NOMO-1 treated with DMSO at 0.1 percent for 48 hours (cell line): ENCODE data around the gene BACH2.
"Not testable (repeated sequence)": the region's sequence is repeated elsewhere in the genome, so short reads cannot be mapped to it uniquely, and the experiment has no call there.

Experiments
- DNase-seq: peaks from one replicate; lab custom pipeline; 2025; ENCODE audit not compliant: unreplicated experiment; lab: John Stamatoyannopoulos, UW

The BACH2 gene

DNA sequence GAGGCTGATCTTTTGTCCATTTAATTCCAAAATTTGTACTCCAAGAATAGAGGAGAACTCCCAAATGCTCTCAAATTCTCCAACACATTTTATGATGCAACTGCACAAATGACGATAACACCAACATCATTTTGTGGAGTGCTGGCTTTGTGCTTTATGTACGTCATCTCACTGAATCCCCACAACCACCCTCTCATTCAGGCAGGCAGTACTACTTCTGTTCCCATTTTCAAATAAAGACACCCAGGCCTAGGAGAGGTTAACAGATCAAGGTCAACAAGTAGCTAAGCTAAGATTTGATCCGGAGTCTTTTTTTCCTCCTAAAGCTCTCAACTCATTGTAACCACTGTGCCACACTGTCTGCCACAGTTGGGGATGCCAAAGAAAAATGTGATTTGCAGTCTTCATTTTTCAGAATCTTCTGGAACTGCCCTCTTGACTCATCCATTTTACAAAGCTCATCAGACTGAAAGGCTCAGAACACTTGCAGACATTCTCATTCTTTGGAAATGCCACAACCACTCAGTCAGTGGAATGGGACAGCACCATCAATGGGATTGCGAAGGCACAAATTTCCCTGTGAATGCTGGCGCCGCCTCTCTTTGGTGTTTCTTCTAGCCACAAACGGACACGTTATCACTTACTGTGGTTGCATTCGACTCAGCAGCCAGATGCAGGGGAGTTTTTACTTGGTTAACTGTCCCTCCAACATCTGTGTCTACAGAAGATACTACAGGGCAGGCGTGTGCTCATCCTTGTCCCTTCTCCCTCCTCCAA lies 217.9 kb downstream of the BACH2 start:
- DNase-seq = no peak

DNA sequence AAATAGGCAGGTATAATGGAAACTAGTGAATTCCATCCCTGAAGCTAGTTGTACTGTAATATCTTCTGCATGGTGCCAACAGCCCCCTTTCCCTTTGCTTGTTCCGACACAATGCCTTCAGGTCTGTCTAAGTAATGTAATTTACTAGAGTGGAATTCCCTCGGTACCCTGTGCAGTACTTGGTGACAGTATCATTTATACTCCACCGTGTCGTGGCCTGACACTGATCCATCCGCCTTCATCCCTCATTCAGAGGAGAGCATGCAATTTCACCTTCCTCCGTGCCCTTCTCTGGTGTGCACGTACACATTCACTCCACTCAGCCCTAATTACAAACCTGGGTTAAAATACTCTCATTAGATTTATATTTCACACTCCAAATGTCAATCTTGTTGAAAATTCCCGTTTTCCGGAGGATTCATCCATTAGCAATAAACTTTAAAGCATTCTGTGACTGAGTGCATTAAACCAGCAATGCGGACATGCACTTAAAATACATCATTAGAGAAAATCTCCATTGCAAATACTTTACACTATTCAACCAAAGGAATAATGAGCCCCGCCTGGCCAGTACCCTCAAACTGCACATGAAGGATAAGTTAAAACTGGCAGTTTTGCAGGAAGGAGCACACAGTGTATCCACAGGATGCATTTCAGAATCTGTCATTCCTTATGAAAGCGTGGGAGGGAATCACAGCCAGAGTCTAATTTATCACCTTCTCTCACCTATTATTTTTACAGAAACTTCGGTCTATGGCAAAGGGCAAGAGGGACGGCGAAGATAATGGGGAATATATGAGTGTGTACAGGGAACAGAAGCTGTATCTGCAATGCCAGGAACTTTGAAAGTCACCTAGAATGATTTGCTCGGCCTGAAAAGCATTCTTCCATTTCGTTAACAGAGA lies 219.9 kb downstream of the BACH2 start:
- DNase-seq = no peak

DNA sequence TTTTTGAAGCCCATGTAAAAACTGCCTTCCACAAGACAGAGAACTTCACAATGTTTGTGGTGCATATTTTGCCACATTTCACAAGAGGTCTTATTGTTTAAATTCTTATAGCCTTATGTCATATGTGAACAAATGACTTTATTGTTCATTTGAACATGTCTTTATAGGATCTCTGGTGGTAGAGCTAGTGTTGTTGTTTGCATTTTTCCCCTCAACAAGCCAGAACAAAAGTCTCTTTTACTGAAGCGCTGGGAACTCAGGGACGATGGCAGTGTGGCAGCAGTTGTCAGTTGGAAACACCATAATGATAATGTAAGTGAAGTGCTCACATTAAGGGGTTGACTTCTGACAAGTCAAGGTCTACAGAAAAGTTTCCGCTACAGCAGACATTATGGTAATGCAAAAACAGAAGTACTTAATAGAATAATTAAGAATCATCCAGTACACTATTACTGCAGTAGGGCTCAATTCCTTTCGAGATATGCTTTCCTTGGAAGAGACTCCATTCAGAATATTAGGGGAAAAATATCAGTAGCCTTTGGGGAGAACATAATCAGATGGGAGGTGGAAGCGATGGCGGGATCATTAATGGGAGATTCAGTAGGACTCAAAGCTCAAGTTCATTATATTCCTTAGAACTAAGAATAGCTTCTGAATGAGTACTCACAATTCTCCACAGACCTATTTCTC lies 222.3 kb downstream of the BACH2 start:
- no peak for DNase-seq

DNA sequence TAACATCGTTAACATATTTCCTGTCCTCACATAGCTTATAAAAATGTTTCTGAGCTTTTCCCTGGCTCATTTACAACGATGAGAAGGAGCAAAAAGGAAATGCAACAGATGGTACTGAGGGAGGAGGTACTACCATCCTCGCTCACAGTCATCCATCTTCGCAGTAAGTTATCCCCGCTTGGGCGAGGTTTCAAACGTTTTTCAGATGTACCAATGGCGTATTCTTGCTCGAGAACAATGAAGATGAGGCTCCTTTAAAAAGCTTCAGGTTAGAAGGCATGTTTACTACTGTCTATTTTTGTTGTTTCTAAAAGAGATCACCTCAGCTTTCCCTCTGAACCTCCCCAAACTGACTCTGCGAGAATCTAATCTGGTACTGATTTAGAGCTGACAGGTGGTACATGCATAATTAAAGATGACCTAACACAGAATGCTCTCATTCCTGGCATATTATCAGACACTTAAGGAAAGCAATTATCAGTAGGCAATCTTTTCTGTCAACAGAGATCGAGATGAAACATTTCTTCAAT lies 223.6 kb downstream of the BACH2 start:
- DNase-seq = no peak

DNA sequence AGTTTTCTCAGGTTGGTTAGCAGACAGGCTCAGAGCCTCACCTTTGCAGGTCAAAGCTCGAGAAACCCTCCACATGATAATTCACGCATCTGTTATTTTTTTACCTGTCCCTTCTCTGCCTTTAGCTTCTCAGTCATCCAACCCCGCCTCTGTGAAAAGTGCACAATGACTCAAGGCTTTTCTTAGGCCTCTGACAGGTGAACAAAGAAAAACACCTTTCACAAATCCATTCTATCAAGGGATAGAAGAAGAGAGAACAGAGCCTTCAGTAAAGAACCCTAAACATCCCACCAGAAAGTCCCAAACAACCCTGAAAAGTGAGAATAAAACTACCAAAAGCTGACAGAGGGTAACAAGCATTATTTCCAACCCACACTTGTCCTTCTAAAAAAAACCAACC lies 224.1 kb downstream of the BACH2 start:
- no peak for DNase-seq

DNA sequence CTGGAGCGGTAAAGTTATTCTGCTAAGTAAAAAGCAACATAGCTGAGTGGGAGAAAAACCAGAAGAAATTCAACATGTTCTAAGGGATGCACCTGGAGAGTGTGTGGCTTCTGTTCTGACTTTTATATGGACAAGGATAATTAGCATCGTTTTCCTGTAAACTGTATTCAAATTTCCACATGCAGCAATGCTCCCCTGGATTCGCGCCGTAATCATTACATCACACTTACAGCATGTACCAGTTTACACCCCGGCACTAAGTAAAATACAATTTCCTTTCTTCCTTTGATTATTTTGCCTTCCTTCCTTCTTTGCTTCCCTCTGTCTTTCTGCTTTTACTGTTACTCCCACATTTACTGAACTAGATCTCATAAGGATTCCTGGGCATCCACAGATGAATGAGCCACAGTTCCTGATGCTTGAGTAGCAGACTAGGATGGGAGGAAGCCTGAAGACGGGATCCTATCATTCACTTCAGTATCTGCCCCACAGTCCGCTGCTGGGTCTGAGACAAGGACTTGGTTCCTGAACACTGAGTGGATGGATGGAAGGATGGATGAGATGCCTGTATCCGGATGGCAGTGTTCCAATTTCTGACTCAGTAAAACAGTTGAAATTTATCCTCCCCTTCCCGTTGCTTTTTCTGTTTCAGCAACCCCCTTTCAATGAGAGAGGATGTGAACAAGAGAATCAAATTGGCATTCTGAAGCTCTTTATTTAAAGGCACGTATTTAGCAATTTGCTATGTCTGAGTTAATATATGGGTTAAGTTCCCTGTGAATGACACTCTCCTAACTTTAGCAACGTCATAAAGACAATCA lies 227.7 kb downstream of the BACH2 start:
- DNase-seq = no peak

DNA sequence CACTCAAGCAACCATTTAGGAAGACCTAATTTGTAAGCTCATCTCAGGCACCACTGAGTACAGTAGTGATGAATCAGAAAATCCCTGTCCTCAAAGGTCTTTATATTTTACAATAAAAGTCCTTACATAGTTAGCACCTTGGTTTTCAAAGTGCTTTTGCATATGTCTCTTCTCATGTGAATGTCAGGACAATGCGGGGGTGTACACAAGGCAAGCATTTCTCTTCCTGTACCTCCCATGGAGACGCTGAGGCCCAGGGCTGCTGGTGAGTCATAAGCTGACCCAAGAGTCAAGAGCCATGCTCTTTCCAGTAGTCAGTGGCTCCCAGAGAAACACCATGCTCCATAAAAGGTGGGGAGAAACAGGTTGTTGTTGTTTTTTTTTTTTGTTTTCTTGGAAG lies 228.4 kb downstream of the BACH2 start:
- DNase-seq = no peak

DNA sequence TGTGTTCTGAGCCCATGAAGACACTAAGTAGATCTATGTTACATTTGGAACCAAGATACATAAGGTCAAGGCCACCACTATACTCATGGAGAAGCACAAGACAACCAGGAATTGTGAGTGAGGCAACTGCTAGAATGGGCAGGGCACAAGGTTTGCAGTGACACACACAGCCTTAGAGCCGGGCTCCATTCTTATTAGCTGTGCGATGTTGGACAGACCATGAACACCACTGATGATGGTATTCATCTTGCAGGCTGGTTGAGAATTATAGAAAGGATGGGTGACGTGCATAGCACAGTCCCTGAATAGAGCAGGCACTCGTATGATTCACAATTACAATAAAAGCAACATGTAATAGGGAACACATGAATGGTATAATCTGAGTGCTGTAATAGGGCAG lies 229.9 kb downstream of the BACH2 start:
- DNase-seq = no peak

DNA sequence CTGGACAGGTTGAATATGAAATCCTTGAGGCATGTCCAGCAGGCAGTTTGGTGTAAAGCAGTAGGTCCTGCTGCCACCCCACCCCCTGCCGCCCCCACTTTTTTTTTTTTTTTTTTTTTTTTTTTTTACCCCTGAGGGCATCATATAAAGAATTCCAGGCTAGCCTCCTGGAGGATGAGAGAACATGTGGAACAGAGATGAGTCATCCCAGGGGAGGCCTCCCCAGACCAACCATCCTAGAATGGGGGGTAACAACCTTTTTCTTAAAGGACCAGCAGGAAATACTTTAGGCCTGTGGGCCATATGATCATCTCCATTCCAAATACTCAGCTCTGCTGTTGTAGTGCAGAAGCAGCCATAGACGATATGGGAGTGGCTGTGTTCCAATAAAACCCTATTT lies 231.5 kb downstream of the BACH2 start:
- DNase-seq = no peak

DNA sequence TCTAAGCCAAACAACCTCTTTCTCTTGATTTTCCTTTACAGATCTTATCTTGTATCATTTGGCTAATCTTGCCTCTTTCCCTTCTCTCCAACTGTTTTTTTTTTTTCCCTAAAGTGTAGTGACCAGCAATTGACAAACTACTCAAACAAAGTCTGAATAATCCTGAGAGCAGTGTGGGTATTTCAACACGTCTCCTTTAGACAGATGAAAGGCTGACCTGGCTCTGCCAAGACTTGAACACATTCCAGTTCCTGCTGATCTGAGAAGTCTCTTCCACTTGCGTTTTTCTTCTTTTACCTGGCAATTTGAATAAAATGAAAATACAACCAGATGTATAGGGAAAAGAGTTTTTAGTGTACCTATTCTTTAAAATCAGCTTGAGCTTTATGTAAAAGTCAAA lies 234.0 kb downstream of the BACH2 start:
- DNase-seq = no peak

DNA sequence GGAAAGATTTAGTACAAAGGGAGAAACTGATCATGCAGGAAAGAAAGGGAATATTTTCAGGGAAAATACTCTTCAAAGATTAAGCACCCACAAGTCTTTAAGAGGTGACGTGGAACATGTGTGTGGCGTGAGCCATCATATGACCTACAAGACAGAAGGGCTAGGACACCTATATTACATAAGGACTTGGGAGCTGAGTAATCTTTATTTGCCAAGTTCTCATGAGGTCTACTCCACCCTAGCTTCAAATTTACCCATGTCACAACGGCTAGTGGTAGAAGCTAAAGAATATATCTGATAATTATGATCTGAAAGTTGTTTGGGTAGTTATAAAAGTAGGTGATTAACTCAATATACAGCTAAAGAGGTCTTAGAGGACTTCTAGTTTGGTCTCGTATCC lies 234.6 kb downstream of the BACH2 start:
- DNase-seq = no peak

DNA sequence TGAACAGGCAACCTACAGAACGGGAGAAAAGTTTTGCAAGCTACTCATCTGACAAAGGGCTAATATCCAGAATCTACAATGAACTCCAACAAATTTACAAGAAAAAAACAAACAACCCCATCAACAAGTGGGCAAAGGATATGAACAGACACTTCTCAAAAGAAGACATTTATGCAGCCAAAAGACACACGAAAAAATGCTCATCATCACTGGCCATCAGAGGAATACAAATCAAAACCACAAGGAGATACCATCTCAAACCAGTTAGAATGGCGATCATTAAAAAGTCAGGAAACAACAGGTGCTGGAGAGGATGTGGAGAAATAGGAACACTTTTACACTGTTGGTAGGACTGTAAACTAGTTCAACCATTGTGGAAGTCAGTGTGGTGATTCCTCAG lies 237.5 kb downstream of the BACH2 start:
- not testable (repeated sequence) for DNase-seq

DNA sequence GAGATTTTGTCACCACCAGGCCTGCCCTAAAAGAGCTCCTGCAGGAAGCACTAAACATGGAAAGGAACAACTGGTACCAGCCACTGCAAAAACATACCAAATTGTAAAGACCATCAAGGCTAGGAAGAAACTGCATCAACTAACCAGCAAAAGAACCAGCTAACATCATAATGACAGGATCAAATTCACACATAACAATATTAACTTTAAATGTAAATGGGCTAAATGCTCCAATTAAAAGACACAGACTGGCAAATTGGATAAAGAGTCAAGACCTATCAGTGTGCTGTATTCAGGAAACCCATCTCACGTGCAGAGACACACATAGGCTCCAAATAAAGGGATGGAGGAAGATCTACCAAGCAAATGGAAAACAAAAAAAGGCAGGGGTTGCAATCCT lies 240.7 kb downstream of the BACH2 start:
- DNase-seq = not testable (repeated sequence)

DNA sequence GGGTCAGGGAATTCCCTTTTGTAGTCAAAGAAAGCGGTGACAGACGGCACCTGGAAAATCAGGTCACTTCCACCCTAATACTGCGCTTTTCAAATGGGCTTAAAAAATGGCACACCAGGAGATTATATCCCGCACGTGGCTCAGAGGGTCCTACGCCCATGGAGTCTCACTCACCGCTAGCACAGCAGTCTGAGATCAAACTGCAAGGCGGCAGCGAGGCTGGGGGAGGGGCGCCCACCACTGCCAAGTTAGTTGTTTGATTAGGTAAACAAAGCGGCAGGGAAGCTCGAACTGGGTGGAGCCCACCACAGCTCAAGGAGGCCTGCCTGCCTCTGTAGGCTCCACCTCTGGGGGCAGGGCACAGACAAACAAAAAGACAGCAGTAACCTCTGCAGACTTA lies 242.4 kb downstream of the BACH2 start:
- not testable (repeated sequence) for DNase-seq

DNA sequence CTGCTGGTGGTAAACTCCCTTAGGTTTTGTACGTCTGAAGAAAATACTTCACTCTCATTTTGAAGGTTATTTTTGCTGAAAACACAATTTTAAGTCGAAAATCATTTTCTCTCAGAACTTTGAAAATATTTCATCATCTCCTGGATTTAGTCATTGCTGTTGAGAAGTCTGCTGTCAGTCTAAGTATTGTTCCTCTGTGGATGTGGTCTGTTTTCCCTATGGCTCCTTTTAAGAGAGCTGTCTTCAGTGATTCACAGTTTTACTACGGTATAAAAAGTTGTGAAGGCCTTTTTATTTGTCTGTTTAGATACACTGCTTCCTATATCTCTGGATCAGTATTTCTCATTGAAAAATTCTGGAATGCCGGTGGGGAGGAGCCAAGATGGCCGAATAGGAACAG lies 243.0 kb downstream of the BACH2 start:
- DNase-seq = no peak

DNA sequence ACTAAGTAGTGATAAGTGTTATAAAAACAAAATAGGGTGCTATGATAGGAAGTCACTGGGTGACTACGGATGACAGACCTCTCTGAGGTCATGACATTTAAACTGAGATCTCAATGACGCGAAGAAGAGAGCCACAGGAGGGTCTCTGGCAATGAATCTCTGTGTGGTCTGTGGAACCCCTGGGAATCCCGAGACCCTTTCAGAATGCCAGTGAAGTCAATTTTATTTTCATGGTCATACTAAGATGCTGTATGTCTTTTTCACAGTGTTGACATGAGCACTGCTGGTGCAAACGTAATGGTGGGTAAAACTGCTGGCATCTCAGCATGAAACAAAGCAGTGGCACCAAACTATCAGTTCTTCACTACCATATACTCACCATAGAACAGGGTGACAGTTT lies 247.3 kb downstream of the BACH2 start:
- no peak for DNase-seq

DNA sequence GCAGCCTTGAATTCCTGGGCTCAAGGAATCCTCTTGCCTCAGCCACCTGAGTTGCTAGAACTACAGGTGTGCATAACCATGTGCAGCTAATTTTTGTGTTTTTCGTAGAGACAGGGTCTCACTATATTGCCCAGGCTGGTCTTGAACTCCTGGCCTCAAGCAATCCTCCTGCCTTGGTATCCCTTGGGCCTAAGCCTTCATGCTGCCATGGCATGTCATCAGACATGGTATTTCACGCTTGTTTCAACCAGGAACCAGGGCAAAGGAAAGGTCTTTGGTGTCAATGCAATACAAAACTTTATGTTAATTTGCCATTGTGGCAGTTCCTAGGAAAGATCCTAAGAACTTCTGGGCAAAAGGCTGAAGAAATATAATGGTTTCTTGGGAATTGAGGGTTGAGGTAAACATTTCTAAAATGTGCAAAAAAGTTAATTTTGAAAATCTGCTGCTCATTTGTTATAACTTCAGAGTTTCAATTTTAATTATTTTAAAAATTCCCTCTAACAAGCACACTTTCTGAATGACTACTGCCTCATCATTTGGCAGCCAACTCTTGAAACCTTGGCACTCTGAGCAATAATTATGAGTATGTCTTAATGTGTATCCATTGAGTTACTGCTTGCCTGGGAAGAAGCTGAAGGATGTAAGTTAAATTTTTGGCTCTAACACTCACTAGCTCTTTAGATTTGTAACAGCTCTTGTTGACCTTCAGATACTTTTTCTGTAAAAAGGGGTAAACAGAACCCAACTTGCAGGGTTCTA lies 248.3 kb downstream of the BACH2 start:
- DNase-seq = no peak

DNA sequence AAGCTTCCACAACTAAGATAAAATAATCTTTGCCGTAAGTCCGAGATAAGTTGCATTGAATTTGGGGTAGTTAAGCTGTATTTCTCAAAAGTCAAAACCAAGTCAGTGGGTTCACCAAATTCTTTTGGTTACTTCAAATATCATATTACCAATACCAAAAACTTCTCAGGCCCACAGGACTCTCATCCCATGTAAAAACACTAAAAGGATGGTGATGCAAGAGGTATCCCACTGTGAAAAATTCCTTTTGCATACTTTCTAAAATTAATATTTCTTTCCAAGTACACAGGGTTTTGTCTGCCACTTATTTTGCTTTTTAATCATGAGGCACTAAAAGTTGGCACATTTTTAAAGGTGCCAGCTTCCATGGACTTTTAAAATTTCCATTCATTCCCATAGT lies 251.1 kb downstream of the BACH2 start:
- no peak for DNase-seq

DNA sequence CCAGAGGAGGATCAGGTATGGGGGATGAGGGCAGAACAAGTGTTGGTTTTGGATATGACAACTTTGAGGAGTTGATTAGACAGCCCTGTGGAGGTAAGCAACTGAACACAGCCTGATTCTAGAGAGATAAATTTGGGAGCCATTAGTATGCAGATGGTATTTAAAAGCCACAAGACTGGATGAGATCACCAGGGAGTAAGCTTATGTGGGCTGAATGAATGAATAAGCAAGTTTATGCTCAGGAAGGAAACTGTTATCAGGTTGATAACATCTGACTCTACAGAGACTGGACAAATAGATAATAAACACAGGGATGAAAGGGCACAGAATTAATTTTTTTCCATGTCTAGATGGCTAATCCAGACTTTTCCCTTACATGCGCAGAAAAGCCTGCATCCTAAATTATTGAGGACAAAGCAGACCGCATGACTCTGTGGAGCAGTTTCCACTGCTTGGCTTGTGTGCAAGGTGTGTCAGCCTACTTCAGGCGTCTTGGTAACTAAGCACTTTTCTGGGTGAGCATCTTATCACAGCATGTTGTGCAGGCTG lies 251.7 kb downstream of the BACH2 start:
- DNase-seq = no peak
